Right atrium auricular region (tissue), 2 donors: ENCODE results near the gene NHERF2. TPM values are rescaled to one million over a fixed set of nuclear protein-coding genes. Genes with fewer than 3 reads are reported as not detected.
A peak's percentile ranks its signal among the peaks of the same experiment; 100 is the strongest.

ENCODE experiments used
- DNase-seq: peaks from one replicate; pipeline ENCODE4 v3.0.0-alpha.2; 2019; ENCODE audit warnings: low spot score
- H3K27ac ChIP-seq, 2 donors: fragments of 200-600 bp; sonication (generic); 1 replicate in 1 of 2; 2 replicates in 1 of 2; pipeline ENCODE4 v1.5.1; 2016 to 2019
- H3K27me3 ChIP-seq, 2 donors: fragments of 200-600 bp; sonication (generic); one replicate each; pipeline versions ENCODE4 v1.5.1 to v1.6.0; 2017 to 2019
- H3K36me3 ChIP-seq: fragments of 200-600 bp; sonication (generic); one replicate; pipeline ENCODE4 v1.5.1; 2016
- H3K4me1 ChIP-seq, 2 donors: fragments of 200-600 bp; sonication (generic); one replicate each; pipeline versions ENCODE4 v1.5.1 to v1.6.0; 2017 to 2019
- H3K4me3 ChIP-seq, 2 donors: fragments of 200-600 bp; sonication (generic); 1 replicate in 1 of 2; 2 replicates in 1 of 2; pipeline ENCODE4 v1.5.1; 2017 to 2019; ENCODE audit warnings: mild to moderate bottlenecking in 1 of 2, moderate library complexity in 1 of 2
- H3K9me3 ChIP-seq, 2 donors: fragments of 200-600 bp; sonication (generic); one replicate each; pipeline ENCODE4 v1.5.1; 2019
- total RNA-seq, 2 donors: library from RNA; depleted of rRNA; stranded (reverse); fragments of >200 nt; gene quantifications; one replicate each; pipeline ENCODE4 v1.1.0, GENCODE V29; 2016
- TF ChIP-seq, protein P1 (sequence below), 2 donors: fragments of 200-600 bp; sonication (generic); IDR thresholded peaks; one replicate each; pipeline ENCODE4 v1.5.1; 2019; ENCODE audit warnings: antibody characterized with exemption in 2 of 2

Gene NHERF2
- total RNA-seq, 2 donors from 2014 or later, result 187 to 213 TPM

DNA sequence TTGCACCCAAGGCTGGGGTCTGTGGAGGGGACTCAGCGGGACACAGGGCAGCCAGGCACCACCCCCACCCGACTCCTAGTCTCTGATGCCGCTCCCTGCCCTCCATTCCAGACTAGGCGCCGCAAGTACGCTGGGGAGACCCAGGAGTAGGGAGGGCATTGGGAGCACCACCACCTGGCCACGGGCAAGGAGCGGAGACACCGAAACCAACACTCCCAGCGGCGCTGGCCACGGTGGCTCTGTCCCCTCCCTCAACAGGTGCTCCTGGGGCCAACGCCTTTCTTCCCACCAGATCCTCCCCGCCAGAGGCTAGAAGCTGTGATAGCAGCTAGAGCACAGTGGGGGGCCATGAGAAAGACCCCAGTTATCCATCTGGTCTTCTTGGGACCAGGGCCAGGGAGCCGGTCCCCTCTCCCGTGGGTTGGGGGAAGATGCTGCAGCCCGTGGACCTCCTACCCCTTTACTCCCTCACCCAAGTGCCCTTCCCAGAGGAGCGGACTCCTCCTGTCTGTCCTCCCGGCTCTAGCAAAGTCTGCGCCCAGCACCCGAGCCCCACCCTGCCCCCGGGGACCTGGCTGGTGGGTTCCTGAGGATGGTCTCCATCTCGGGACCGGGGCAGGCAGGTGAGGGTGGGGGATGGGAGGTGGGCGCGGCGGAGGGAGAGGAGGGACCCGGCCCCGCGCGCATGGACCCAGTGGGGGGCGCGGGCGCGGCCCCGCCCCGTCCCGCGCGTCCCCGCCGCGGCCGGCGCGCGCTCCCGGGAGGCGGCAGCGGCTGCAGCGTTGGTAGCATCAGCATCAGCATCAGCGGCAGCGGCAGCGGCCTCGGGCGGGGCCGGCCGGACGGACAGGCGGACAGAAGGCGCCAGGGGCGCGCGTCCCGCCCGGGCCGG is 37.2 kb upstream of the NHERF2 start, which contains the start of gene SYNGR3:
Gene SYNGR3, plus strand, starts transcription at position 762 of the 892 bp plus-strand sequence. CDS start 133 bp downstream, outside the sequence.
- no peak for DNase-seq
- H3K27ac ChIP-seq, result no peak within 1 kb of the TSS
- TF ChIP-seq, protein P1, sequence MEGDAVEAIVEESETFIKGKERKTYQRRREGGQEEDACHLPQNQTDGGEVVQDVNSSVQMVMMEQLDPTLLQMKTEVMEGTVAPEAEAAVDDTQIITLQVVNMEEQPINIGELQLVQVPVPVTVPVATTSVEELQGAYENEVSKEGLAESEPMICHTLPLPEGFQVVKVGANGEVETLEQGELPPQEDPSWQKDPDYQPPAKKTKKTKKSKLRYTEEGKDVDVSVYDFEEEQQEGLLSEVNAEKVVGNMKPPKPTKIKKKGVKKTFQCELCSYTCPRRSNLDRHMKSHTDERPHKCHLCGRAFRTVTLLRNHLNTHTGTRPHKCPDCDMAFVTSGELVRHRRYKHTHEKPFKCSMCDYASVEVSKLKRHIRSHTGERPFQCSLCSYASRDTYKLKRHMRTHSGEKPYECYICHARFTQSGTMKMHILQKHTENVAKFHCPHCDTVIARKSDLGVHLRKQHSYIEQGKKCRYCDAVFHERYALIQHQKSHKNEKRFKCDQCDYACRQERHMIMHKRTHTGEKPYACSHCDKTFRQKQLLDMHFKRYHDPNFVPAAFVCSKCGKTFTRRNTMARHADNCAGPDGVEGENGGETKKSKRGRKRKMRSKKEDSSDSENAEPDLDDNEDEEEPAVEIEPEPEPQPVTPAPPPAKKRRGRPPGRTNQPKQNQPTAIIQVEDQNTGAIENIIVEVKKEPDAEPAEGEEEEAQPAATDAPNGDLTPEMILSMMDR (IDR thresholded peaks at IDR 0.05), result no peak
- H3K4me3 ChIP-seq, result peak within 1 kb of the TSS; percentile 21 to 31
- H3K4me1 ChIP-seq, result peaks cover 0 to 43% of the 10 kb centered on the region in 2 donors
- no peaks in the 10 kb centered on the region for H3K9me3 ChIP-seq
- peaks cover 16 to 26% of the 10 kb centered on the region in 2 donors for H3K27me3 ChIP-seq
- peaks cover 12% of the 10 kb centered on the region for H3K36me3 ChIP-seq

- no peak for DNase-seq
- Histone ChIP-seq H3K4me3 (peak overlapping the region; percentile 21 to 31), H3K27ac (no peak overlapping the region), H3K9me3 (no peaks in the 10 kb centered on the region), H3K36me3 (peaks cover 12% of the 10 kb centered on the region), H3K27me3 (peaks cover 16 to 26% of the 10 kb centered on the region in 2 donors), H3K4me1 (peaks cover 0 to 37% of the 10 kb centered on the region in 2 donors)
- TF ChIP-seq, protein P1 (IDR thresholded peaks at IDR 0.05), result no peak
Observed at GRCh38 chr16:1990101-1990350, 36.7 kb upstream of the NHERF2 start.

- TF ChIP-seq, protein P1 (IDR thresholded peaks at IDR 0.05), result no peak
- DNase-seq, result no peak
- peaks cover 16 to 26% of the 10 kb centered on the region in 2 donors for H3K27me3 ChIP-seq
- no peak overlapping the region for H3K27ac ChIP-seq
- no peaks in the 10 kb centered on the region for H3K9me3 ChIP-seq
- H3K4me3 ChIP-seq, result peak overlapping the region; percentile 21 to 31
- H3K36me3 ChIP-seq, result peaks cover 11% of the 10 kb centered on the region
- H3K4me1 ChIP-seq, result peaks cover 0 to 33% of the 10 kb centered on the region in 2 donors
Observed at GRCh38 chr16:1990351-1991134, 36.2 kb upstream of the NHERF2 start.

- peaks cover 5% of the 10 kb centered on the region for H3K36me3 ChIP-seq
- TF ChIP-seq, protein P1 (IDR thresholded peaks at IDR 0.05), result no peak
- peaks cover 16 to 26% of the 10 kb centered on the region in 2 donors for H3K27me3 ChIP-seq
- H3K4me1 ChIP-seq, result peaks cover 0 to 33% of the 10 kb centered on the region in 2 donors
- H3K9me3 ChIP-seq, result no peaks in the 10 kb centered on the region
- H3K27ac ChIP-seq, result no peak overlapping the region
- DNase-seq, result no peak
- H3K4me3 ChIP-seq, result peak overlapping the region in 1 of 2 donors; percentile 55
Observed at GRCh38 chr16:1991135-1991551, 35.6 kb upstream of the NHERF2 start.

- no peak for DNase-seq
- TF ChIP-seq, protein P1 (IDR thresholded peaks at IDR 0.05), result no peak
- Histone ChIP-seq H3K4me3 (peak overlapping the region; percentile 19 to 55), H3K27ac (peak overlapping the region in 1 of 2 donors; percentile 24), H3K4me1 (peaks cover 0 to 33% of the 10 kb centered on the region in 2 donors), H3K27me3 (peaks cover 16 to 26% of the 10 kb centered on the region in 2 donors), H3K9me3 (no peaks in the 10 kb centered on the region), H3K36me3 (peaks cover under 1% of the 10 kb centered on the region)
Observed at GRCh38 chr16:1991588-1991947, 35.1 kb upstream of the NHERF2 start.
